ENCODE results near the gene DEXI. TPM values are rescaled to one million over a fixed set of nuclear protein-coding genes. Genes with fewer than 3 reads are reported as not detected.

Gene DEXI
- total RNA-seq (2012; rRNA removed), result 41.6 and 43.5 TPM in 2 replicates

- H3K9me3 ChIP-seq (replicated peaks; ENCODE audit: low read length), result no peaks in the 10 kb centered on the region
- peak within 1 kb of the TSS; percentile 83 for H3K4me3 ChIP-seq (ENCODE audit: low read length)
- no peaks in the 10 kb centered on the region for H3K27me3 ChIP-seq (ENCODE audit: control insufficient read depth, insufficient read depth, low read length)
- peaks cover 19% of the 10 kb centered on the region for H3K36me3 ChIP-seq (ENCODE audit: insufficient read depth, low read length)
- H3K9ac ChIP-seq (ENCODE audit: low read depth, low read length), result peak within 1 kb of the TSS; percentile 83
- peaks cover 68% of the 10 kb centered on the region for H3K4me1 ChIP-seq (ENCODE audit: control insufficient read depth, insufficient read depth, low read length)
- peak within 1 kb of the TSS; percentile 97 for H3K4me2 ChIP-seq (ENCODE audit: low read length)
These were observed at the start of gene DEXI for GRCh38 chr16:10942352-10943063. DEXI (minus strand) TSS chr16:10942468; CDS start chr16:10942005, 463 bp downstream.

DNA sequence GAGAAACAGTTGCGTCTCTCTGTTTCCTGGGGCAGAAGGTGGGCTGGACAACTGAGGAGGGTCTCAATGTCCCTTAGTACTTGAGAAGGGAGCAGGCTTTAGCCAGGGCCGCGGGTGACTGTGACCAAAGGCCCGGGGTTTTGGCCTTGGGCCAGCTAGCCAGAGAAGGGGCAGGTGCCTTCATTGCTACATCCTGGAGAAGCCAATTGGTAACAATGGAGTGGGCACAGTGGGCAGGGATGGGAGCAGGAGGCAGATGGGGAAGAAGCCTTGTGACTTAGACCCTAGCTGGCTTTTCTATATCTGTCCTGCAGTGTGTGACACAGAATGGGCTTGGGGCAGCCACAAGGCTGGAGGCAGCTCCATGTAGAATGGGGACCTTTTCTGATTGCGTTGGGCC, 48.1 kb upstream of the DEXI start:
- H3K4me3 ChIP-seq (ENCODE audit: low read length), result no peak overlapping the region
- no peak overlapping the region for H3K4me2 ChIP-seq (ENCODE audit: low read length)
- no peak overlapping the region for H3K9ac ChIP-seq (ENCODE audit: low read depth, low read length)
- H3K9me3 ChIP-seq (replicated peaks; ENCODE audit: low read length), result no peaks in the 10 kb centered on the region
- peaks cover 22% of the 10 kb centered on the region for H3K36me3 ChIP-seq (ENCODE audit: insufficient read depth, low read length)
- H3K4me1 ChIP-seq (ENCODE audit: control insufficient read depth, insufficient read depth, low read length), result peaks cover 27% of the 10 kb centered on the region
- H3K27me3 ChIP-seq (ENCODE audit: control insufficient read depth, insufficient read depth, low read length), result no peaks in the 10 kb centered on the region

- Histone ChIP-seq H3K4me1 (ENCODE audit: control insufficient read depth, insufficient read depth, low read length) (peaks cover 29% of the 10 kb centered on the region), H3K9me3 (replicated peaks; ENCODE audit: low read length) (no peaks in the 10 kb centered on the region), H3K27me3 (ENCODE audit: control insufficient read depth, insufficient read depth, low read length) (no peaks in the 10 kb centered on the region), H3K4me3 (ENCODE audit: low read length) (no peak overlapping the region), H3K9ac (ENCODE audit: low read depth, low read length) (no peak overlapping the region), H3K36me3 (ENCODE audit: insufficient read depth, low read length) (peaks cover 15% of the 10 kb centered on the region), H3K4me2 (ENCODE audit: low read length) (no peak overlapping the region)
These were observed 47.3 kb upstream of the DEXI start for GRCh38 chr16:10989559-10989958.

- Histone ChIP-seq H3K4me3 (ENCODE audit: low read length) (no peak overlapping the region), H3K9ac (ENCODE audit: low read depth, low read length) (no peak overlapping the region), H3K36me3 (ENCODE audit: insufficient read depth, low read length) (peaks cover 8% of the 10 kb centered on the region), H3K9me3 (replicated peaks; ENCODE audit: low read length) (no peaks in the 10 kb centered on the region), H3K27me3 (ENCODE audit: control insufficient read depth, insufficient read depth, low read length) (no peaks in the 10 kb centered on the region), H3K4me1 (ENCODE audit: control insufficient read depth, insufficient read depth, low read length) (peaks cover 29% of the 10 kb centered on the region), H3K4me2 (ENCODE audit: low read length) (no peak overlapping the region)
These were observed 46.6 kb upstream of the DEXI start for GRCh38 chr16:10988879-10989278.

- no peaks in the 10 kb centered on the region for H3K27me3 ChIP-seq (ENCODE audit: control insufficient read depth, insufficient read depth, low read length)
- no peak overlapping the region for H3K4me3 ChIP-seq (ENCODE audit: low read length)
- H3K9ac ChIP-seq (ENCODE audit: low read depth, low read length), result no peak overlapping the region
- H3K36me3 ChIP-seq (ENCODE audit: insufficient read depth, low read length), result peaks cover 10% of the 10 kb centered on the region
- peaks cover 23% of the 10 kb centered on the region for H3K4me1 ChIP-seq (ENCODE audit: control insufficient read depth, insufficient read depth, low read length)
- no peak overlapping the region for H3K4me2 ChIP-seq (ENCODE audit: low read length)
- H3K9me3 ChIP-seq (replicated peaks; ENCODE audit: low read length), result no peaks in the 10 kb centered on the region
These were observed 46.0 kb upstream of the DEXI start for GRCh38 chr16:10988164-10988803.

DNA sequence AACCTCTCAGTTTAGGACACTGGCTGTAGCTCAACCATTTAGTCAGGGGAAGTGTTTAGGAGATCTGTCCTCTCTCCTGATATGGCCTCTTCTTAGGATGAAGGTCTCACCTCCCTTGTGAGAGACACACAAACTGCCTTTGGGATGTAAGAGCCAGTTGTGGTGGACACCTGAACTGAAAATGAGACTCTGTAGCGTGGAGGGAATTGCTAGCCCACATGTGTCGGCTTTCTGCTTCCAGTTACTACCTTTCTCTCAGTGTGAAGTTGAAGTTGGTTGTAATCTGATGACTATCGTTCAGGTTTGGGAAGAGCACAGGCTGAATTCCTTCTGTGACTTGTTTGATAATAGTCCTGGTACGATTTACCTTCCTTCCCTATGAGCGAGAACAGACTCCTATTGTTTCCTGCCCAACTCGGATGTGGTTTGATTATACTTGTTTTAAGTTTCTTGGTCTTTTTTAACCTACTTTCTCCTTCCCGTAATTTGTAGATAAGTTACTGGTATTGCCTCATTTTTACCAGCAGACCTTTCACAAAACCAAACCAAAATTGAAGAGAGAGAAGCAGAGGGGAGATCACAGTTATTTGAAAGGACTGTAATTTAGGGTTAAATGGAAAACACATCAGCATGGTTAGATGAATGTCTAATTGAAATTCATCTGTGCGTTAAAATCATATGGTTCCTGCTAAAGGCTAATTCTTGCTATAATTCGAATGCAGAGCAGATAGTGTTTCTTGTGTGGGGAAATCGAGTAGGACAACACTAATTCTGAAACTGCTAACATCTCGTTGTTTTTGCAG, 45.3 kb upstream of the DEXI start:
- no peak overlapping the region for H3K4me3 ChIP-seq (ENCODE audit: low read length)
- peaks cover 18% of the 10 kb centered on the region for H3K36me3 ChIP-seq (ENCODE audit: insufficient read depth, low read length)

GRCh38 chr16:10984509-10984908, 42.2 kb upstream of the DEXI start:
- no peaks in the 10 kb centered on the region for H3K9me3 ChIP-seq (replicated peaks; ENCODE audit: low read length)
- no peaks in the 10 kb centered on the region for H3K27me3 ChIP-seq (ENCODE audit: control insufficient read depth, insufficient read depth, low read length)
- H3K36me3 ChIP-seq (ENCODE audit: insufficient read depth, low read length), result peaks cover 32% of the 10 kb centered on the region

More for the DNA sequence above, 45.3 kb upstream of the DEXI start:
- no peaks in the 10 kb centered on the region for H3K27me3 ChIP-seq (ENCODE audit: control insufficient read depth, insufficient read depth, low read length)
- H3K9ac ChIP-seq (ENCODE audit: low read depth, low read length), result no peak overlapping the region
- H3K4me1 ChIP-seq (ENCODE audit: control insufficient read depth, insufficient read depth, low read length), result peaks cover 16% of the 10 kb centered on the region
- no peaks in the 10 kb centered on the region for H3K9me3 ChIP-seq (replicated peaks; ENCODE audit: low read length)
- no peak overlapping the region for H3K4me2 ChIP-seq (ENCODE audit: low read length)

DNA sequence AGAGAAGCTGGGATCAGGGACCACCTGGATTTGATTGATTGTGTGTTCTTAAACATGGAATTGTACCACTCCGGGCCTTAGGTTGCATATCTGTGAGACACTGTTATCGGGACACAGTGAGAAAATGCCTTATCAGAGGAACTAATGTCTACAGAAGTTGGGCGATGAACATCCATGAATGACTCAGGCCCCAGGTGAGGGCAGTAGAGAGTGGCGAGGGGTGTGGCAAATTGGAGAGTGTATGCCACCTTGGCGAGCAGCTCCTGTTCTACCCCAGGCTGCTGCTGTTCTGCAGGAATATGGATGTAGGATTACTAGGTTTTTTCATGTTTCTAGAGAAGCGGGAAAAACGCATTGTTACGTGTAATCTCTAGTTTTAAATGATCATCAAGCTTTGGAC, 40.9 kb upstream of the DEXI start:
- Histone ChIP-seq H3K4me1 (ENCODE audit: control insufficient read depth, insufficient read depth, low read length) (peaks cover 2% of the 10 kb centered on the region), H3K4me3 (ENCODE audit: low read length) (no peak overlapping the region), H3K9me3 (replicated peaks; ENCODE audit: low read length) (no peaks in the 10 kb centered on the region), H3K4me2 (ENCODE audit: low read length) (no peak overlapping the region), H3K36me3 (ENCODE audit: insufficient read depth, low read length) (peaks cover 35% of the 10 kb centered on the region), H3K9ac (ENCODE audit: low read depth, low read length) (no peak overlapping the region), H3K27me3 (ENCODE audit: control insufficient read depth, insufficient read depth, low read length) (no peaks in the 10 kb centered on the region)

More at GRCh38 chr16:10984509-10984908, 42.2 kb upstream of the DEXI start:
- no peak overlapping the region for H3K4me2 ChIP-seq (ENCODE audit: low read length)
- no peak overlapping the region for H3K4me3 ChIP-seq (ENCODE audit: low read length)
- H3K9ac ChIP-seq (ENCODE audit: low read depth, low read length), result no peak overlapping the region
- H3K4me1 ChIP-seq (ENCODE audit: control insufficient read depth, insufficient read depth, low read length), result peaks cover 2% of the 10 kb centered on the region

DNA sequence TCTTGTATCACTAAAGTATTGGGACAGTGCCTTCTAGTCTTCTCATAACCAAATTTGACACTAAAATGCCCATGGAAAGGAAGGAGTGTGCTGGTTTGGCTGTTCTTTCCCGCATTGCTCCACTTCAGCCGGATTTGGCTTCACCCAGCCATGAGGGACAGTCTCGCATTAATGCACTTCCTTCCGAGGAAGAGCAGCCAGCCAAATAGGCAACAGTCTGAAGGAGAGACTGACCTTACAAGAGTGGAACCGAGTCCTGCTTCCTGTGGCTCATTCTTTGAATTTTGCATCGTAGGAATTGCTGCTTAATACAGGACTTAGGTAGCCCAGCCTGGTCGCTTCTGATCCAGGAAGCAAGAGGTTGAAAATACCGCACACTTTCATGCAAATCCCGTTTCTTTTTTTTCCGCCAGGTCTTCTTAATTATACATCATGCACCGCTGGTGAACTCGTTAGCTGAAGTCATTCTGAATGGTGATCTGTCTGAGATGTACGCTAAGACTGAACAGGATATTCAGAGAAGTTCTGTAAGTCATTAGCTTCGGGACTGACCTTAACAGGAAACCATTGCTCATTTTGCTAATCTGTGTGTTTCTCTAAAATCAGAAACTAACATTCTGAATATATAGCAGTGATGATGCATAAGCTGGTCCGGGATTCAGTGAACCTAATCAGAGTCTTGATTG, 40.3 kb upstream of the DEXI start:
- H3K9ac ChIP-seq (ENCODE audit: low read depth, low read length), result no peak overlapping the region
- no peak overlapping the region for H3K4me3 ChIP-seq (ENCODE audit: low read length)
- no peaks in the 10 kb centered on the region for H3K9me3 ChIP-seq (replicated peaks; ENCODE audit: low read length)
- peaks cover 35% of the 10 kb centered on the region for H3K36me3 ChIP-seq (ENCODE audit: insufficient read depth, low read length)
- no peak overlapping the region for H3K4me2 ChIP-seq (ENCODE audit: low read length)
- no peaks in the 10 kb centered on the region for H3K27me3 ChIP-seq (ENCODE audit: control insufficient read depth, insufficient read depth, low read length)
- peaks cover 2% of the 10 kb centered on the region for H3K4me1 ChIP-seq (ENCODE audit: control insufficient read depth, insufficient read depth, low read length)

DNA sequence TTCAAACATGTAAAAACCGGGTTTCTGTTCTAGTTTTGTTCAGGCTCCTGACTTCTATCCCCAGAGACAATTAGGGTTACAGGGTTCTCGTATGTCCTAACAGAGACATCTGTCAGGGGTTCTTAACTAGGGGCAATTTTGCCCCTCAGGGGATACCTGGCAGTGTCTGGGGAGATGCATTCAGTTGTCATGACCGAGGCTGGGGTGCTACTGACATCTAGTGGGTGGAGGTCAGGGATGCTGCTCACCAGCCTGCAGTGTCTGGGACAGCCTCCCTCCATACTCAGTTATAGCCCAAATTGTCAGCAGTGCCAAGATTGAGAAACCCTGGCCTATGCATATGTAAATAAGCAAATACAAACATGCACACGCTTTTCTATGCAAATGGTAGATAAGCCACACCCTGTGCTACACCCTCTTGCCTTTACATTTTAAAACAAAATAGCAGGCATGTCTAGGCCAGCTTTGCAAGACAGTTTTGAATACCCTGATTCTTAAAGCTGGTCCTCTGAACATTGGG, 39.5 kb upstream of the DEXI start:
- Histone ChIP-seq H3K9ac (ENCODE audit: low read depth, low read length) (no peak overlapping the region), H3K4me3 (ENCODE audit: low read length) (no peak overlapping the region), H3K27me3 (ENCODE audit: control insufficient read depth, insufficient read depth, low read length) (no peaks in the 10 kb centered on the region), H3K4me1 (ENCODE audit: control insufficient read depth, insufficient read depth, low read length) (peaks cover 2% of the 10 kb centered on the region), H3K36me3 (ENCODE audit: insufficient read depth, low read length) (peaks cover 35% of the 10 kb centered on the region), H3K4me2 (ENCODE audit: low read length) (no peak overlapping the region), H3K9me3 (replicated peaks; ENCODE audit: low read length) (no peaks in the 10 kb centered on the region)

GRCh38 chr16:10980813-10981212, 38.5 kb upstream of the DEXI start:
- H3K4me1 ChIP-seq (ENCODE audit: control insufficient read depth, insufficient read depth, low read length), result peaks cover 2% of the 10 kb centered on the region

More at GRCh38 chr16:10980813-10981212, 38.5 kb upstream of the DEXI start:
- Histone ChIP-seq H3K4me2 (ENCODE audit: low read length) (no peak overlapping the region), H3K9me3 (replicated peaks; ENCODE audit: low read length) (no peaks in the 10 kb centered on the region), H3K4me3 (ENCODE audit: low read length) (no peak overlapping the region), H3K9ac (ENCODE audit: low read depth, low read length) (no peak overlapping the region), H3K27me3 (ENCODE audit: control insufficient read depth, insufficient read depth, low read length) (no peaks in the 10 kb centered on the region), H3K36me3 (ENCODE audit: insufficient read depth, low read length) (peaks cover 35% of the 10 kb centered on the region)
